ENCODE data around the gene LINGO1. TPM values are rescaled to one million over a fixed set of nuclear protein-coding genes. Genes with fewer than 3 reads are reported as not detected.

Gene LINGO1
- total and polyA plus RNA-seq, 2 of the 8 experiments (the other 6 are each of a cell fraction or from before 2014, with no cell fraction given) = 57.1 to 114 TPM

GRCh38 chr15:77592758-77593157, 40.0 kb downstream of the LINGO1 start:
- CTCF ChIA-PET (ENCODE audit: partially characterized antibody) = interaction anchor here (1.0 to 3.5 kb wide), 13 partner anchors 9 to 228 kb away, joined by 3 to 18 read pairs (median 5); no protein-coding TSS in a partner anchor
- Histone ChIP-seq H3K14ac (ENCODE audit: insufficient read length) (no peak overlapping the region), H3K4me2 (ENCODE audit: insufficient read depth in 1 of 2, low read depth in 2 of 2, low read length in 2 of 2) (no peak overlapping the region), H2BK5ac (ENCODE audit: low read depth, low read length) (no peak overlapping the region), H3K18ac (ENCODE audit: extremely low read depth, low read length) (no peak overlapping the region), H2BK15ac (ENCODE audit: low read length) (no peak overlapping the region), H3K56ac (replicated peaks; ENCODE audit: insufficient read length, low read depth, low read length) (no peak overlapping the region), H3K36me3 (ENCODE audit: control insufficient read depth in 2 of 4, insufficient read depth in 4 of 4, low read length in 3 of 4) (no peaks in the 10 kb centered on the region), H3K4ac (replicated peaks; ENCODE audit: insufficient read length, low read depth, low read length) (no peak overlapping the region), H3K27ac (ENCODE audit: low read depth, low read length) (no peak overlapping the region), H3K27me3 (replicated peaks in 1 of 4; ENCODE audit: control insufficient read depth in 3 of 4, extremely low read depth in 1 of 4, insufficient read depth in 3 of 4, low read length in 3 of 4) (no peaks in the 10 kb centered on the region; a peak in 1 of 7 replicates), H3K4me1 (replicated peaks in 1 of 4; ENCODE audit: control insufficient read depth in 3 of 4, insufficient read depth in 4 of 4, low read length in 3 of 4) (peaks cover 0 to 6% (median 0%) of the 10 kb centered on the region in 4 experiments; a peak in 1 of 7 replicates), H3K9me3 (ENCODE audit: insufficient read depth in 2 of 2, low read depth in 1 of 2, low read length in 1 of 2) (no peaks in the 10 kb centered on the region), H4K5ac (ENCODE audit: insufficient read length, low read depth, low read length) (no peak overlapping the region), H3K79me1 (ENCODE audit: low read depth, low read length) (no peaks in the 10 kb centered on the region), H4K91ac (replicated peaks; ENCODE audit: insufficient read length, low read length) (no peak overlapping the region), H4K20me1 (replicated peaks in 1 of 2; ENCODE audit: control insufficient read depth in 1 of 2, insufficient read depth in 2 of 2, low read length in 2 of 2) (no peaks in the 10 kb centered on the region), H3K79me2 (ENCODE audit: control insufficient read depth in 1 of 2, insufficient read depth in 2 of 2, low read length in 2 of 2) (no peaks in the 10 kb centered on the region), H2BK12ac (ENCODE audit: low read depth, low read length) (0 out of 2 replicates have a peak overlapping the region, but pooled peaks have one; percentile 60), H2AFZ (ENCODE audit: low read length) (no peak overlapping the region), H3K23ac (ENCODE audit: insufficient read length) (no peak overlapping the region), H4K8ac (ENCODE audit: extremely low read depth, insufficient read depth, low read length) (no peak overlapping the region), H3K9ac (replicated peaks in 1 of 4; ENCODE audit: extremely low read depth in 1 of 4, low read depth in 3 of 4, low read length in 3 of 4) (no peak overlapping the region), H2BK20ac (ENCODE audit: low read length) (no peak overlapping the region; the same call in 1 of the 2 replicates), H3K23me2 (ENCODE audit: low read depth, low read length) (no peaks in the 10 kb centered on the region), H3K4me3 (ENCODE audit: extremely low read depth in 1 of 4, insufficient read depth in 2 of 4, low read depth in 3 of 4, low read length in 4 of 4) (no peak overlapping the region), H2AK5ac (ENCODE audit: low read depth, low read length) (peak overlapping the region; percentile 6; the same call in 1 of the 2 replicates), H2BK120ac (replicated peaks; ENCODE audit: low read depth, low read length) (no peak overlapping the region)
- FAIRE-seq (no peak), DNase-seq (ENCODE audit: low read depth in 1 of 2, low spot score in 2 of 2) (no peak)
- WGBS, 2 experiments (ENCODE audit: extremely low coverage in 1 of 2, insufficient coverage in 1 of 2, insufficient read length in 1 of 2, insufficient replicate concordance in 2 of 2, low coverage in 1 of 2, low lambda C conversion rate in 2 of 2, missing lambda C conversion rate in 1 of 2) = 58% methylated on average over 3 of the region's 3 CpGs; no CpG with 5 or more reads in 1 of the 2 experiments
- POLR2A ChIA-PET (ENCODE audit: partially characterized antibody) = interaction anchor here (1.4 kb wide), 2 partner anchors 12 to 14 kb away, joined by 3 read pairs; no protein-coding TSS in a partner anchor
- TF ChIP-seq SRF (IDR thresholded peaks at IDR 0.05; ENCODE audit: low read depth, low read length) (no peak), POLR2AphosphoS5 (IDR thresholded peaks at IDR 0.05; ENCODE audit: low read depth, low read length) (no peak), MAFK (IDR thresholded peaks at IDR 0.05; ENCODE audit: low read depth, low read length) (no peak), HDAC6 (IDR thresholded peaks at IDR 0.05; ENCODE audit: low read depth, low read length) (no peak), KDM1A (IDR thresholded peaks at IDR 0.05; ENCODE audit: borderline replicate concordance, low read length) (no peak), GABPA (IDR thresholded peaks at IDR 0.05; ENCODE audit: borderline replicate concordance, insufficient read depth, low read length) (no peak), TBP (IDR thresholded peaks at IDR 0.05; ENCODE audit: low read depth, low read length) (no peak), ATF2 (IDR thresholded peaks at IDR 0.05; ENCODE audit: low read length) (no peak), CEBPB (IDR thresholded peaks at IDR 0.05; ENCODE audit: low read depth, low read length) (no peak), EP300 (IDR thresholded peaks at IDR 0.05; ENCODE audit: borderline replicate concordance in 1 of 2, low read depth in 2 of 2, low read length in 2 of 2) (no peak), EGR1 (IDR thresholded peaks at IDR 0.05; ENCODE audit: borderline replicate concordance, low read depth, low read length) (no peak), NRF1 (IDR thresholded peaks at IDR 0.05; ENCODE audit: low read depth, low read length) (no peak), JUN (IDR thresholded peaks at IDR 0.05; ENCODE audit: low read depth, low read length) (no peak)

Data from H1 (cell line).